ENCODE data around the gene RAB36.

RAB36 gene

DNA sequence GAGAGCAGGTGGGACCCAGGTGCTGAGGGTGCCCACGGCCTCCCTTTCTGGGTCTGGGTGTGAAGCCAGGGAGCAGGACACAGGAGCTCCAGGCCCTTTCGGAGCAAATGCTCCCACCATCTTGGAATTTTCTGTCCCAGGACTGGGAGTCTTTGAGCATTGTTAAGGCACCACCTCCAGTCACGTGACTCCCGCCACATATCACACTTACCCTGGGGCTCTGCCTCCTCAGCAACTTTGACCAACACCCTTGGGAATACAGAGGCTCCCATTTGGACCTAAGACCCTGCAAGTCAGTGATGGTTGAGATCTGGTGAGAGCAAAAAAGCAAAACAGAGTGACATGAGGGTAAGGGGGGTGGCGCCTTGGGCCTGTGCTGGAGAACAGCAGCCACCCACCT is 39.4 kb upstream of the RAB36 start:
- TF ChIP-seq, protein P1, sequence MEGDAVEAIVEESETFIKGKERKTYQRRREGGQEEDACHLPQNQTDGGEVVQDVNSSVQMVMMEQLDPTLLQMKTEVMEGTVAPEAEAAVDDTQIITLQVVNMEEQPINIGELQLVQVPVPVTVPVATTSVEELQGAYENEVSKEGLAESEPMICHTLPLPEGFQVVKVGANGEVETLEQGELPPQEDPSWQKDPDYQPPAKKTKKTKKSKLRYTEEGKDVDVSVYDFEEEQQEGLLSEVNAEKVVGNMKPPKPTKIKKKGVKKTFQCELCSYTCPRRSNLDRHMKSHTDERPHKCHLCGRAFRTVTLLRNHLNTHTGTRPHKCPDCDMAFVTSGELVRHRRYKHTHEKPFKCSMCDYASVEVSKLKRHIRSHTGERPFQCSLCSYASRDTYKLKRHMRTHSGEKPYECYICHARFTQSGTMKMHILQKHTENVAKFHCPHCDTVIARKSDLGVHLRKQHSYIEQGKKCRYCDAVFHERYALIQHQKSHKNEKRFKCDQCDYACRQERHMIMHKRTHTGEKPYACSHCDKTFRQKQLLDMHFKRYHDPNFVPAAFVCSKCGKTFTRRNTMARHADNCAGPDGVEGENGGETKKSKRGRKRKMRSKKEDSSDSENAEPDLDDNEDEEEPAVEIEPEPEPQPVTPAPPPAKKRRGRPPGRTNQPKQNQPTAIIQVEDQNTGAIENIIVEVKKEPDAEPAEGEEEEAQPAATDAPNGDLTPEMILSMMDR (IDR thresholded peaks at IDR 0.05) = no peak

DNA sequence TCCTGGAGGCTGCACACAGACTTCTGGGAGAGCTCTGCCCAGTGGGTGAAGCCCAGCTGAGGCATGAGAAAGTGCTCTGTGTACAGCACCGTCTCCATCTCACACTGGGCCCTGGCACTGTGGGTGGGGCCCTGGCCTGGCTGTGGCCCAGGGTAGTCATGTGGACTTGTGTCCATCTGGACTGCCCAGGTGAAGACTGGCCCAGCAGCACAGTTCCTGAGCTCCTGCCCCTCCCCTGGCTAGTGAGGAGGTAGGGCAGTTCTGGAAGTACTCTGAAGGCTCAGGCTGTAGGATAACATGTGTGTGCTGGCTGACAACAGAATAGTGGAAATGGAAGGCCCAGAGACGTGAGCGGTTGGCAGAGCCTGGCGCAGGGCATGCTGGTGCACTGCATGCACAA is 38.9 kb upstream of the RAB36 start:
- TF ChIP-seq, protein P1 (IDR thresholded peaks at IDR 0.05) = no peak

DNA sequence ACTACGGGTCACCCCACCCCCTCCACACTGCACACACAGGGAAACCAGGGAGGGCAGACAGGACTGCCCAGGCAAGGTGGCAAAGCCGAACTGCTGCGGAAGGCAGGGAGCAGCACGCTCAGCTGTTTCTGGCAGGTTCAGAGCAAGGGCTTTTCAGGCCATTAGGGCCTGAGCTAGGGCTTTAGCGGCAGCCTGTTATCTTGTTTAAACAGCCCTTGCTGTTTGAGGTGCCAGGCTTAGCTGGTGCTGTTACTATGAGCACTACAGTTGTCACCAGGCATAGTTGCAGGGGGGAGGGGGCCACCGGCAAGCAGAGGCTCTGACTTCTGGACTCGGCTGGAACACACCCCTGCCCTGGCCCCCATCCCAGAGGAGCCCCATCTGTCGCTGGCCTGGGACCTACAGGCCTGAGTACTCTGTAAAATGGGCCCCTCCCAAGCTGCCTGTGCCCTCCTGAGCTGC is 38.3 kb upstream of the RAB36 start:
- TF ChIP-seq, protein P1 (IDR thresholded peaks at IDR 0.05) = no peak

DNA sequence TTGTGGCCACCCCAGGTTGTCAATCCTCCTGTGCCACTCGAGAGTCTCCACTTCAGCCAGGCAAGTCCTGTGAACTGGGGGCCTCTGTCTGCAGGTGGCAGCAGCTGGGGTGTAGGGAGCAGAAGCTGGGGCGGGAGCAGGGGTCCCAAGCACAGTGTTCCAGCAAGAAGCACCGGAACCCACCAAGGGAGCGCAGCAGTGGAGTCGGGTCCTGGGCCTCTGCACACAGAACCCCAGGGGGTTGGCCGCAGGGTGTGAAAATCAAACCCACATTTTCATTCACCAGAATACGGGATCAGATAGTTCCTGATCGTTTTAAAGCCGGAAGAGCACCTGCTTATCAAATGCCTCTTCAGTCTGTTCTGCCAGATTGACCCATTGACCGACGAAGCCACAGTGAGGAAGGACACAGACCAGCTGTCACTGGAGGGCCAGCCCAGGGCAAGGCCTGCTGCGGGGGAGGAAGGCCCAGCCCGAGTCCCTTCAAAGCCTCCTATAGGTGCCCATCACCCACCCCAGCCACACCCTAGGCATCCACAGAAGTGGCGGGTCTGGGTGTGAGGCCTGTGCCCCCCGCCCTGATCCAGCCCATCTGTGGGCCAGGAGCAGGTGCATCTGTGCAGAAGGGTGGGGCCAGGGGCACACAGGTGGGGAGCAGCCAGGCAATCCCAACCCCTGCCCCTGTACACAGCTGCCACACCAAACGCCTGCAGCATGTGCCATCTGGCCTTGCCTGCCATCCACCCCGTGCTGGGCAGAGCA is 37.6 kb upstream of the RAB36 start:
- TF ChIP-seq, protein P1 (IDR thresholded peaks at IDR 0.05) = no peak

DNA sequence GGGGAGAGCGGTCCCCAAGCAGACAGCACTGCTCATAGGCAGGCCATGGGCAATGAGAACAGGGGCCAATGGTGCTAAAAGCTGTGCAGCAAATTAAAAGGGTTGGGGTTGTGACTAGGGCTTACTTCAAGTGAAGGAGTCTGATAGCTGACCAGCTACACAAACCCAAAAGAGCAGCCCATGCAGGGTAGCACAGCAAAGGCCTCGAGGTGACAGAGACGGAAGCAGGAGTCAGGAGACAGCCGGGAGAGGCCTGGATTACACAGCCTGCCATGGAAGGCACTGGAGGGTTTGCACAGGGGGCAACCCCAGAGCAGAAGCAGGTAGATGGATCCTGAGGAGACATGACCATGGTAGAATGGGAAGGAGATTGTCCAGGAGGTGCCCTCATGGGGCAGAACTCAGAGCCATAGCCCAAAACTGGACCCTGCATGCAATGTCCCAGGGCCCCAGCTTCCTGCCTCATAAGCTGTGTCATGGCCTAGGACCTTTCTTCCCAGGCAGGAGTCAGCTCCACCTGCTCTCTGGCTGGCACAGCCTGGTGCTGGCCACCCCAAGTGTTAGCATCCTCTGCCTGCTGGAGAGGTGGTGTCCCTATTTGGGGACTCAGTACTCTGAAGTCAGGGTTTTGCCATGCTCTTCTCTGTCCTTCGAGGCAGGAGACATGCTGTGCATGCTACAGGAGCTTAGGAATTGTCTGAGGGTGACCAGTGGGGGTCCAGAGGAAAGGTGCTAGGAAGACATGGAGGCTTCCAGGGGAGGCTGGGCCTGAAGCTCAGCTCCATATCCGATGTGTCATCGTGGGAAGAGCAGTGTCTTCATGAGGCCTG is 36.8 kb upstream of the RAB36 start:
- TF ChIP-seq, protein P1 (IDR thresholded peaks at IDR 0.05) = no peak

DNA sequence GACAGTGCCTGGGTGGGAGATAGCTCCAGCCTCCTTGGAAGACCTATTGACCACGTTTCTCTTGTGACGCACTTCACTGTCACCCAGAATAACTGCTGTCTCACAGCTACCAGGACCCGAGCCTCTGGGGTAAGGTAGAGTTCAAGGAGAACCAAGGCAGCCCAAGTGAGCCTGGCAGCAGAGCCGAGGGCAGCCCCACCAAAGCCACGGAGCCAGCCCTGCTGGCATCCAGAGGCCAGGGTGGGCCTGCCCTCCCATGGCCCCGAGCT is 36.3 kb upstream of the RAB36 start:
- TF ChIP-seq, protein P1 (IDR thresholded peaks at IDR 0.05) = no peak

DNA sequence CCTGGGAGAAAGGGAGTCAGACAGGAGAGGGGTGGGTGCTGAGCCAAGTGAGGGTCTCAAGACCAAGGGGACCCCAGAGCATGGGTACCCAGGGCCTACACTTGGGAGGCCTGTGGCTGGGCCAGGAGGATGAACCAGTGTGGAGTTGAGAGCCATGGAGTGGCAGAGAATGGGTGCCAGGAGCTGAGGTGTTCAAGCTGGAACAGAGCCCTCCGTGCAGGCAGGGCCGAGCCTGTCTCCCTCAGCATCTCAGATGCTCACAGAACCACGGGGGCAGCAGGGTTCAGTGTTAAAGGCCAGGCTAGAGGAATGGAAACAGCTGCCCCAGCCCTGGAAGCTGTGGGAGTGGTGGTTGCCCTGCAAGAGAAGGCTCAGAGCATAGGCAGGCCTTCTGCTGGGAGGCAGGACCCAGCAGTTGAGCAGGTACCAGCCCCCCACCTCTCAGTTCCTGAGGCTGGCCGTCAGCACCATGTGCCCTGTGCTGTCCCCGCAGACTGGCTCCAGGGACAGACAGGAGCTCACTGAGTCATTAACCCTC is 35.8 kb upstream of the RAB36 start:
- TF ChIP-seq, protein P1 (IDR thresholded peaks at IDR 0.05) = no peak

All from LNCAP (cell line).